ES-I3 (cell line): ENCODE results near the gene MAST4.

Experiments used
- H3K36me3 ChIP-seq: 2 replicates; pipeline ENCODE4 v1.6.1; 2013; ENCODE audit warnings: mild to moderate bottlenecking, low read length, control low read depth, moderate library complexity; ENCODE audit not compliant: insufficient read depth
- H3K4me1 ChIP-seq: 2 replicates; pipeline ENCODE4 v1.6.1; 2013; ENCODE audit warnings: mild to moderate bottlenecking, control low read depth, low read length; ENCODE audit not compliant: insufficient read depth
- H3K9ac ChIP-seq: 2 replicates; pipeline ENCODE4 v1.6.1; 2013; ENCODE audit warnings: low read depth, mild to moderate bottlenecking, low read length, moderate library complexity
- H3K9me3 ChIP-seq: 2 replicates; pipeline ENCODE4 v1.6.1; 2013; ENCODE audit warnings: mild to moderate bottlenecking, low read length, moderate library complexity; ENCODE audit not compliant: control insufficient read depth, insufficient read depth

The MAST4 gene

DNA sequence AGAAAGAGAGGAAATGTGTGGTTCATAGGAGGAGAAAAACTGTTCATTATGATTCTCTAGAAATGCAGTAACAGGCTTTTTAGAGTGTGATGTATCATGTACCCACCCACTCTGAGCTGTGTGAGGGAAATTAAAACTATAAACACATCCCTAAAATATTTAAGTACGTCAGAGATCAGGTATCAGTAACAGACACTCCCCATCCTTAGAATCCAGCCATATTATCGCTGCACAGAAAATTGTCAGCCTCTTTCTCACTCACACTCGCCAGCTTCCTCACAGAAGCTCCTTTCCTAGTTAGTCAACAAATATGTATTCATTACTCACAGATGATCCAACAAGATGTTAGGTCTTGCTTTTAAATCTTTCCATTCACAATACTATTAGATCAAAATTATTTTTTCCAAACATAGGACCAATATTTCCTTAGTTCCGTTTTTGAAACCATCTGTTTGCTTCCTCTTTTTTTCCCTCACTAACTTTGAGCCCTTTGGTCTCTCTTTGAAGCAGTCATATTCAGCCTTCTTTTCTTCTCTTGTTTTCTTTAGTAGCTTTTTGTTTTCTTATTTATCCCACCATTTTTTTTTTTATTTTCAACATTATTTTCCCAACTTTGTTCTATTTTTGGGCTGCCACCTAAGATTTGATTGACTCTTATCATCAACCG lies 13.6 kb upstream of the MAST4 start:
- H3K4me1 ChIP-seq: no peaks in the 10 kb centered on the region
- H3K9me3 ChIP-seq: no peaks in the 10 kb centered on the region
- no peaks in the 10 kb centered on the region for H3K36me3 ChIP-seq
- H3K9ac ChIP-seq: no peak overlapping the region

DNA sequence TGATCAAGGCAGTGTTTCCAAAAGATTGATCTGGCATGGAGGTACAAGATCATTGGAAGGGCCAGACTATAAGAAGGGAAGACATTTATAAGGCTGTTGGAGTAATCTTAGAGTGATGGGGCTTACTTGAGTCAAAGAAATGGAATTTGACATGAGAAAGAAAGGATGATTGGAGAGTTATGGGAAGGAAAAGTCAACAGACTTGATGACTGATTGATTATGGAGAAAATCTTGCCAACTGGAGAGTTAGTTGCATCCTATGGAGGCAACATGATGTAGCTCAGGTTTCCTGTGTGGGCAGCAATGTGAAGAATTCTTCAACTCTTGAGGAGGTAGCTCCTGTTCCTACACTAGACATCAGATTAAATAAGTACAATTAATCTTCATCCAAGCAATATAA lies 10.9 kb upstream of the MAST4 start:
- Histone ChIP-seq H3K36me3 (no peaks in the 10 kb centered on the region), H3K4me1 (no peaks in the 10 kb centered on the region), H3K9ac (no peak overlapping the region), H3K9me3 (no peaks in the 10 kb centered on the region)

DNA sequence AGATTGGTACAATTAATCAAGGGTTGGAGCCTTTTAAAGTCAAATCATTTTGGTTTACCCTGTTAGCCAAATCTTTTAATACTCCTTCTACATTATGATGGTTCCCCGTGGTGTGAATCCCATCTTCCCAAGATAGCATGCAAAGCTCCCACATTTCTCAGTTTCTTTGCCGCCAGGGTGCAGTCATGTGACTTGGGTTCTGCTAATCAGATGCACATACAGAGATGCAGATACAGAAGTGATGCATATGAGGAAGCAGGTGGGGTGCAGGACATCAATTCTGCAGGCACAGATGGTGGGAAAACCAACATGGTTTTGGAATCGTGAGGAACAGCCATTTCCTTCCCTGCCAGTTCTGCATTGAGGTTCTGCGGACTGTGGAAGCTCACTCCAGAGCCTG lies 8.4 kb upstream of the MAST4 start:
- Histone ChIP-seq H3K36me3 (no peaks in the 10 kb centered on the region), H3K9ac (no peak overlapping the region), H3K9me3 (no peaks in the 10 kb centered on the region), H3K4me1 (no peaks in the 10 kb centered on the region)

DNA sequence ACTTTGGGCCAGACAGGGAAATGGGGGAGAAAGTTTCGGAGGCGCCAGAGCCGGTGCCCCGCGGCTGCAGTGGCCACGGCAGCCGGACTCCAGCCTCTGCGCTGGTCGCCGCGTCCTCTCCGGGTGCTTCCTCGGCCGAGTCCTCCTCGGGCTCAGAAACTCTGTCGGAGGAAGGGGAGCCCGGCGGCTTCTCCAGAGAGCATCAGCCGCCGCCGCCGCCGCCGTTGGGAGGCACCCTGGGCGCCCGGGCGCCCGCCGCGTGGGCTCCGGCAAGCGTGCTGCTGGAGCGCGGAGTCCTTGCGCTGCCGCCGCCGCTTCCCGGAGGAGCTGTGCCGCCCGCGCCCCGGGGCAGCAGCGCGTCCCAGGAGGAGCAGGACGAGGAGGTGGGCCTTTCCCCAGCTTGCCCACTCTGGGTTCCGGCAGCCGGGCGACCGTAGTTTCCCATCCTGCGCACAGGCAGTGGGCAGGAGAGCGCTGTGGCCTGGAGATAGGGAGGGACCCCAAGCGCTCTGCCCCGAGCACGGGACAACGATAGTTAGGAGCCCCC lies 516 bp downstream of the MAST4 start:
- Histone ChIP-seq H3K4me1 (no peaks in the 10 kb centered on the region), H3K36me3 (no peaks in the 10 kb centered on the region), H3K9ac (peak overlapping the region; percentile 77), H3K9me3 (no peaks in the 10 kb centered on the region)

DNA sequence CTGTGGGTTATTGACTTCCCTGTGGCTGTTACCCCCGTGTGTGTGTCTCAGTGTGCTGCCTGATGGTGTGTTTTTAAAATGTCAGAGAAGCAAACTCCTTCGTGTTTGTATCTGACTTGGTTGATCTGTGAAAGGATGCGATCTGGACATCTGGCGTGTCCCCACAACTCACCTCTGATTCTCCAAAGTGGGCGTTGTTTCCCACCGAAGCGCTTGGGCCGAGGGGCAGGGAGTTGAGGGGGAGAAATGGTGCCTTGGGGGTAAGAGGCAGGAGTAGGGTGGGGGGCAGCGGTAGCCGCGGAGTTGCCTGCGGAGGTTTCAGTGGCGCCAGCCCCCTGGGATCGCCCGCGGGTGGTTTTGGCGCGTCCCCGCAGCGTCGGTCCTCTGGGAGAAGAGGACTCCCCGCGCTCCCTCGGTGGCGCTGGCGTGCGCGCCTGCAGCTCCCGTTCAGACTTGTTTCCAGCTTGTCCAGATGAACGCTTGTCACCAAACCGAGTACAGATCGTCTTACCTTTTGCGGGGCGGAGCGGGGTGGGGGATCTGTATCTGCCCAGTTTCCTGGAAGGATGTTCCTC lies 1.1 kb downstream of the MAST4 start:
- no peaks in the 10 kb centered on the region for H3K9me3 ChIP-seq
- peak overlapping the region; percentile 77; the same call in 1 of the 2 replicates for H3K9ac ChIP-seq
- H3K4me1 ChIP-seq: no peaks in the 10 kb centered on the region
- H3K36me3 ChIP-seq: no peaks in the 10 kb centered on the region

DNA sequence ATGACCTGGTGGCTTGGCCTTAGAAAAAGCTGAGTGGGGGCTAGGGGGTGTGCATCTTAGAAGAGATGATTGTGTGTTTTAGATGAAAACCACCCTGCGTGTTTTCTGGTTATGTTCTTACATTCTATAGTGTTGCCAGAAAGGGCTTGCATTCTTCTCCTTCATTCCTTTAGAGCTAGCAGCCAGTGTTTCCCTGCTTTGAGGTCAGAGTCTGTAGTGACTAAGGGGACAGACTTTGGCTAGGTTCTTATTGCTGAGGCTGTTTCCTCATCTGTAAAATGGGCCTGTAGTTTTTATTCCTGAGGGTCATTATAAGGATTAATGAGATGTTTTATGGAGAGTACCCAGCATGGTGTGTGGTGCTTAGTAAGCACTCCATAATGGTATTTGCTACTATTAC lies 6.4 kb downstream of the MAST4 start:
- Histone ChIP-seq H3K36me3 (no peaks in the 10 kb centered on the region), H3K4me1 (no peaks in the 10 kb centered on the region), H3K9me3 (no peaks in the 10 kb centered on the region), H3K9ac (no peak overlapping the region)

DNA sequence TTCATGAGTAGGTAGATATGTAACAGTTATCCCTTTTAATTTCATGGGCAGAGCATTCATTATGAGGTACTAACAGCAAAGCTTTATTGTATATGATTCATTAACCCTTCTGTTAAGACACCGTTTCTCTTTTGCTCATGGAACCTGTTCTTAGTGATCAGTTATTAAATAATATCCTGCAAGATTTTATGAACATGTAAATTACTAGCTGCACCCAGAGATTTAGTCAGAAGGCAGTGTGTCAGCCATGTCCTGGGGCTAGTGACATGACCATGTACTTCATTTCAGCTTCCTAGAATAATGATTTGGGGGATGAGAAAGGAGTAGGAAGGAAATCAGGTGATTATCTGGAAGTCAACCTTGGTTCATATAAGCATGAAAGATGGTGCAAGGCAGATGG lies 7.0 kb downstream of the MAST4 start:
- Histone ChIP-seq H3K9ac (no peak overlapping the region), H3K4me1 (no peaks in the 10 kb centered on the region), H3K36me3 (no peaks in the 10 kb centered on the region), H3K9me3 (no peaks in the 10 kb centered on the region)

DNA sequence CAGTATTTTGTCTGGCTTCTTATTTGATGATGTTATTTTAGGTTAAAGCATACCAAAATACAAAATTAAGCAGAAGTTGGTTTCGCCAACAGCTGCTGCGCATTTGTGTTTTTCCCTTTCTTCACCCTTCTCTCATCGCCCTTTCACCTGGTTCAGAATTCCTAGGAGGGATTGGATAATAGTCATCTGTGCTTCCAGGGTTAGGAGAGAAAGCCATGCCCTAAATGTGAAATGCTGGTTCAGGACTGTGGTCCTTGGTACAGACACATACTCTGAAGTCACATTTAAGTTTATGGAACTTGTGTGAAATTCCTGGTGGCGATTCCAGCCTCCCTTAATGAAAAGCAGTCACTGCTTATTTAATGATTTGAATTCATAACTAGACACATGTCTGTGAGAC lies 7.7 kb downstream of the MAST4 start:
- Histone ChIP-seq H3K9ac (no peak overlapping the region), H3K9me3 (no peaks in the 10 kb centered on the region), H3K4me1 (no peaks in the 10 kb centered on the region), H3K36me3 (no peaks in the 10 kb centered on the region)

DNA sequence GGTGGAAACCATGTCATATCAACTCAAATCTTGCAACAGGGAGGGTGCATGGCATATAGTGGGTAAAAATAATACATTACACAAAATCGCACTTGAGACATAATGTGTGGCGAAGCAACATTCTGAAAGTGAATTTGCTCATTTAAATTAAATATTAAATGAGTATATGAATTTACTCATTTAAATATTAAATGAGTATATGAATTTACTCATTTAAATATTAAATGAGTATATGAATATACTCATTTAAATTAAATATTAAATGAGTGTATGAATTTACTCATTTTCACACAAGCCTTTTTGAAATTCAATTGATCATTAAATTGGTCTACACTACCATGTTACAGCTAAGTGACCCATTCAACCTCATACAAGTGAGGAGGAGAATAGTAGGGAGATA lies 10.5 kb downstream of the MAST4 start:
- Histone ChIP-seq H3K36me3 (no peaks in the 10 kb centered on the region), H3K9ac (no peak overlapping the region), H3K9me3 (no peaks in the 10 kb centered on the region), H3K4me1 (no peaks in the 10 kb centered on the region)

DNA sequence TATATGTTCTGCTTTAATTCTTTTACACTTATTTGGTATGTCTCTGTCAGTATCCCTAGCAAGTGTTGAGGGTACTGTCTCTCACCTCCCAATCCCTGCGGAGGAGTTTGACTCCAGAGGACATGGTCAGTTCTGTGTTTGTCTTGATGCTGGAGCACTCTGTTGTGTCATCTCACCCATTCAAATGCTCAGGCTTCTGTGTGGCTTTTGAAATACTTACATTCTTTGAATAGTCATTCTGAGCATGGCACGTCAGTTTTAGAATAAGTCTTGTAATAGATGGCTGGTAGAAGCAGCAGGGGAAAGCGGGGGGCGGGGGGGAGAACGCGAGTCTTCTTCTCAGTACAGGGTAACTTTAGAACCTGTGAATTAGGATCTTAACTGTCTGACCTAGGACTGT lies 12.3 kb downstream of the MAST4 start:
- Histone ChIP-seq H3K36me3 (no peaks in the 10 kb centered on the region), H3K9ac (no peak overlapping the region), H3K4me1 (no peaks in the 10 kb centered on the region), H3K9me3 (no peaks in the 10 kb centered on the region)

DNA sequence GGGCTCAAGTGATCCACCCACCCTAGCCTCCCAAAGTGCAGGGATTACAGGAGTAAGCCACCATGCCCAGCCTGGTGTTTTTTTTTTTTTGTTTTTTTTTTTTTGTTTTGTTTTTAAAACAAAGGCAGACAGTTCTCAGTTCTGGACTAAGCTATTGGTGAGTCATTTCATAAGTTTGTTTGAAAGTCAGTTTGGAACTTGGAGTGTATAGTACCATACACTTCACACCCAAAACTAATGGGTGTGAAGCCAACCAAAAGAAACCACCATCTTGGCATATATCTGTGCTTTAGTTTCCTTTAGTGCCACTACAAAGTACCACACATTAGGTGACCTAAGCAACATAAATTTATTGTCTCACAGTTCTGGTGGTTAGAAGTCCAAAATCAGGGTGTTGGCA lies 13.4 kb downstream of the MAST4 start:
- Histone ChIP-seq H3K9ac (no peak overlapping the region), H3K4me1 (no peaks in the 10 kb centered on the region), H3K9me3 (no peaks in the 10 kb centered on the region), H3K36me3 (no peaks in the 10 kb centered on the region)

DNA sequence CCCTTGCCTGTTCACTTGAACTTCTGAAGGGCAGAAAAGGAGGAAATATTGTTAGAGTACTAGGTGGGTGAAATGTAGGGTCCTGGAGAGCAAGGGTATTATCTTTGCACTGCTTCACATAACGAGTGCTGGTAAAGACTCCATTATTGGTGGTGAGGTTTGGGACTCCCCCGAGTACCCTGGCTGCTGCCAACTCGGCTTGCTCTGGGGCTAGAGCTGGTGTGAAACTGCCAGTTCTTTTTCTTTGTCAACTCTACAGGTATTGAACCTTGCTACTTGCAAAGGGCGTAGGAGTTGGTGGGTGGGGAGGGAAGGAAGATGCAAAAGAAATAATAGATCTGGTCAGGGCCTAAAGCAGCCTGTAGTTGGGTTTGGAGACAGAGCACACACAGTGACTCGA lies 16.0 kb downstream of the MAST4 start:
- Histone ChIP-seq H3K9me3 (no peaks in the 10 kb centered on the region), H3K4me1 (no peaks in the 10 kb centered on the region), H3K9ac (no peak overlapping the region), H3K36me3 (no peaks in the 10 kb centered on the region; the same call in 1 of the 2 replicates)

DNA sequence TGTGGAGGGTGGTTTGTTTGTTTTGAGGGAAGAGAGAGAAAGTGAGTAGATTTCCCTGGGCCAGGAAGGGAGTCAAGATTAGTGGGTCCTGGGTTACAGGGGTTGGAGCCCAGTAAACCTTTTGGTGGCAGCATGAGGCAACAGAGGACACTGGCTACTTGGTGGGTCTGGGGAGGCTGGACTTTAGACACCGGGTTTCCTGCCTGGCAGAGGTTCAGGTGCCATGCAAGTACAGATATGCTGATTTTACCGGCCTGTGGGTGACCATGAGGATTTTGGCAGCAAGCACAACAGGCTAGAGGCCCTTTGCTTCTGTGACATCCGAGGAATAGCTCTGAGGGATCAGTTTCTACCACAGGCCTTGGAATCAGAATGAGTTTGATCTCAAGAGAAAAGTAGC lies 18.9 kb downstream of the MAST4 start:
- Histone ChIP-seq H3K9ac (no peak overlapping the region), H3K9me3 (no peaks in the 10 kb centered on the region), H3K4me1 (no peaks in the 10 kb centered on the region), H3K36me3 (no peaks in the 10 kb centered on the region; the same call in 1 of the 2 replicates)

DNA sequence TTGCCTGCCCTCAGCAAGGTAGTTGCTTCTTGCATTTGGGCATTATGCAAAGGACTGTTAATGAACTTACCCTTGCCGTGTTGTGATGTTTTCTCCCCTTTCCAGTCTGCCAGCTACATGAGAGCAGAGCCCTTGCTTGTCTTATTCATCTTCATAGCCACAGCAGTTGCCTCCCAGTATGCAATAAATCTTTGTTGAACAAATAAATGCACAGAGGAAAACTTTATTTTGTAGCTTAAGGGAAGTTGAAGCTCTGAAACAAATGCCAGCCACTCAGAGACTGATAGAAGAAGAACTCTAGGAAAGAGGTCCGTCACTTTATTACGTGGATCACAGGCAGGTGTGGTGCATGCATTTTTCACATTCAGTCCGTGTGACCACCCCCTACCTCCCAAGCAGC lies 19.7 kb downstream of the MAST4 start:
- H3K4me1 ChIP-seq: peaks cover 5% of the 10 kb centered on the region; the same call in 1 of the 2 replicates
- no peaks in the 10 kb centered on the region for H3K9me3 ChIP-seq
- H3K9ac ChIP-seq: no peak overlapping the region
- no peaks in the 10 kb centered on the region; the same call in 1 of the 2 replicates for H3K36me3 ChIP-seq

DNA sequence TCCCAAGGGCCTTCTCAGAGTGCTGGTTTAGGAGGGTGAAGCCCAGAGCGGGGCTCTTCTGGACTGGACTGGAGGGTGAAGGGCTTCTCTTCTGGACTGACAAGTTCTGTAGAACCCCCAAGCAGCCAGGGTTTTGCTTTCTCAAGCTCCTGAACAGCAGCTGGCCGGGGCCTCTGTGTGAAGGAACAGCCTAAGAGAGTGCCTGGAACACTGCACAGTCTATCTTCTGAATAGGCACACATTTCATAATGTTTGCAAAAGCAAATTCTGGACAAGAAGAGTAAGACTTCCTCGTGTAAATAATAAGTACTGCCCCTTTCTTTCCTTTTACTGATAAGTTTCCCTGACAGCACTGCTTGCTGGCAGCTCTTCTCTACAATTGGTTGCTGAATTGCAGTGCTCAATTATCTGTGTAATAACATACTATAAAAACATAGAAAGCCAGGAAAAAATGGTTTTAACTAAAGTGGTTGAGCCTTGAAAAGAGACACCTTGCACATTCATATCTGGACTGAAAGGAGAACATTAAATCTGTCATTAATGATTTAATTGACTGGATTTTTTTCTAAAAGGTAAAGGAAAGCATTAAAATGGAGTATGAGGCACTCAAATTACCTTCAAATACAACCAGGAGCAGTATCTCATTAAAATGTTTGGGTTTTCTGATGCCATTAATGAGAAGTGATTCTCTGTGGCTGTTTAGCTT lies 20.5 kb downstream of the MAST4 start:
- Histone ChIP-seq H3K9me3 (no peaks in the 10 kb centered on the region), H3K9ac (no peak overlapping the region), H3K36me3 (no peaks in the 10 kb centered on the region; the same call in 1 of the 2 replicates), H3K4me1 (peaks cover 9% of the 10 kb centered on the region; the same call in 1 of the 2 replicates)
